Measurements from ENCODE around the gene IL1RAPL2. TPM values are rescaled to one million over a fixed set of nuclear protein-coding genes. Genes with fewer than 3 reads are reported as not detected.

IL1RAPL2 gene
- total RNA-seq, 1 donor from 2014 or later = not detected

DNA sequence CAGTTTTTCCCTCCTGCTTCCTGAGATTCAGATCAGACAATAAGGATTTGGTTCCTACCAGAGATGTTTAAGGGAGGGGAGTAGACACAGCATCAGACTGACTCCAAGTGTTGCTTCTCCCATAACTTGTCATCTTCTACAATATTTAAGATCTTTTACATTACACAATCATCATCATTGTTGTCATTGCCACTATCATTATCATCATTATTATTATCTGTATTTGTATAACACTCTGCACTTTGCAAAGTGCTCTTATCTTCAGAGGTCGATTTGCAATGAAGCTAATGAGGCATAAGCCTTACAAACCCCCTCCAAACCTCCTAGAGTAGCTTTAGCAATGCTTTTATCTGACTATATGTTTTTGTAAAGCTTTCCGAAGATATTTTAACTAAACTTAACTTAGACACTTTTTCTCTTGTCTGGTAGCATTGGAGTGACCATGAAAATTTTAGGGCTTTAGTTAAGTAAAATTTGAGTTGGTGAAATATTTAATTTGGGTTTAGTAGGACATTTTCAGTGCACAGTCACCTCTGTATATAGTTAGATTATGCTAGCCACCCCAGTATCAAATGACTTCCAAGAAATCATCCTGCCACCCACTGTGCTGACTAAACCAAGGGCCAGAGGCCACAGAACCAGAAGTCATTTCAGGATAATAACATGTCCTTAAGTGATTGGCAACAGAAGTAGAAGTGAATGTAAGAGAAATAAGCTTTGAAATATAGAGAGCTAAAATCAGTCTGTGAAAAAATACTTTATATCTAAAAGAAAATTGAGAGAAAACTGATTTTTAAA, 1132.2 kb downstream of the IL1RAPL2 start:
- no peak overlapping the region for H2AFZ ChIP-seq (replicated peaks)
- Mint-ChIP-seq H3K36me3 (no peaks in the 10 kb centered on the region), H3K4me1 (peaks cover 34% of the 10 kb centered on the region), H3K27ac (no peak overlapping the region), H3K4me3 (no peak overlapping the region), H3K9me3 (no peaks in the 10 kb centered on the region), H3K27me3 (ENCODE audit: insufficient read depth, low read depth) (peaks cover 2% of the 10 kb centered on the region)
- no peak overlapping the region for H3K9ac ChIP-seq
- H3K4me2 ChIP-seq = no peak overlapping the region
- no peaks in the 10 kb centered on the region for H3K9me3 ChIP-seq (ENCODE audit: low read depth)
- no peak for TF ChIP-seq EZH2 (IDR thresholded peaks at IDR 0.05)
- TF ChIP-seq EZH2phosphoT487 (IDR thresholded peaks at IDR 0.05) = no peak
- TF ChIP-seq, protein P1, sequence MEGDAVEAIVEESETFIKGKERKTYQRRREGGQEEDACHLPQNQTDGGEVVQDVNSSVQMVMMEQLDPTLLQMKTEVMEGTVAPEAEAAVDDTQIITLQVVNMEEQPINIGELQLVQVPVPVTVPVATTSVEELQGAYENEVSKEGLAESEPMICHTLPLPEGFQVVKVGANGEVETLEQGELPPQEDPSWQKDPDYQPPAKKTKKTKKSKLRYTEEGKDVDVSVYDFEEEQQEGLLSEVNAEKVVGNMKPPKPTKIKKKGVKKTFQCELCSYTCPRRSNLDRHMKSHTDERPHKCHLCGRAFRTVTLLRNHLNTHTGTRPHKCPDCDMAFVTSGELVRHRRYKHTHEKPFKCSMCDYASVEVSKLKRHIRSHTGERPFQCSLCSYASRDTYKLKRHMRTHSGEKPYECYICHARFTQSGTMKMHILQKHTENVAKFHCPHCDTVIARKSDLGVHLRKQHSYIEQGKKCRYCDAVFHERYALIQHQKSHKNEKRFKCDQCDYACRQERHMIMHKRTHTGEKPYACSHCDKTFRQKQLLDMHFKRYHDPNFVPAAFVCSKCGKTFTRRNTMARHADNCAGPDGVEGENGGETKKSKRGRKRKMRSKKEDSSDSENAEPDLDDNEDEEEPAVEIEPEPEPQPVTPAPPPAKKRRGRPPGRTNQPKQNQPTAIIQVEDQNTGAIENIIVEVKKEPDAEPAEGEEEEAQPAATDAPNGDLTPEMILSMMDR (IDR thresholded peaks at IDR 0.05) = no peak
- H3K4me1 ChIP-seq = no peaks in the 10 kb centered on the region
- no peaks in the 10 kb centered on the region for H3K27me3 ChIP-seq
- H4K20me1 ChIP-seq (ENCODE audit: low read depth) = no peaks in the 10 kb centered on the region
- H3K27ac ChIP-seq = no peak overlapping the region
- H3K36me3 ChIP-seq = no peaks in the 10 kb centered on the region
- DNase-seq (ENCODE audit: low spot score) = no peak
- no peaks in the 10 kb centered on the region for H3F3A ChIP-seq (ENCODE audit: low read depth)
- no peaks in the 10 kb centered on the region for H3K79me2 ChIP-seq (ENCODE audit: low read depth)
- H3K4me3 ChIP-seq = no peak overlapping the region

DNA sequence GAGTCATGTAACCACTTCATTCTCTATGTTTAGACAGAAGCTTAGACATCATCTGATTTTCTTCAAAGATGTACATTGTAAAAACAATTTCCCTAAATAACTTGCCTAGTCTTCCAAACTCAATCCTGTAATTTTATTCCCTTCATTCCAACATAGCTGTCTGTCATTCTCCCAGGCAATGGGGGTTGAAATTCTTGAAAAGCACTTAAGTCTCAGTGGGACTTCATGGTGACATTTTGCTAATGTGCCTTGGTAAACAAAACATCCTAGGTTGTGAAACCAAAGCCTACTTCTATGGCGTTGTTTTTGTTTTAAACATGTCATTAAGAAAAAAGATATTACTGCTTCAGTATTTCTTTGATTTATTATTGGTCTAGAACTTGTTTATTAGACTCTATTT, 1134.3 kb downstream of the IL1RAPL2 start:
- Mint-ChIP-seq H3K9me3 (no peaks in the 10 kb centered on the region), H3K4me3 (no peak overlapping the region), H3K27ac (no peak overlapping the region), H3K36me3 (no peaks in the 10 kb centered on the region), H3K4me1 (peaks cover 34% of the 10 kb centered on the region), H3K27me3 (ENCODE audit: insufficient read depth, low read depth) (peaks cover 2% of the 10 kb centered on the region)
- H3F3A ChIP-seq (ENCODE audit: low read depth) = no peaks in the 10 kb centered on the region
- H3K4me1 ChIP-seq = no peaks in the 10 kb centered on the region
- no peaks in the 10 kb centered on the region for H3K79me2 ChIP-seq (ENCODE audit: low read depth)
- no peak overlapping the region for H2AFZ ChIP-seq (replicated peaks)
- H3K9me3 ChIP-seq (ENCODE audit: low read depth) = no peaks in the 10 kb centered on the region
- no peaks in the 10 kb centered on the region for H4K20me1 ChIP-seq (ENCODE audit: low read depth)
- H3K4me2 ChIP-seq = no peak overlapping the region
- H3K27ac ChIP-seq = no peak overlapping the region
- TF ChIP-seq EZH2phosphoT487 (IDR thresholded peaks at IDR 0.05) (no peak), EZH2 (IDR thresholded peaks at IDR 0.05) (no peak)
- TF ChIP-seq, protein P1 (IDR thresholded peaks at IDR 0.05) = no peak
- H3K9ac ChIP-seq = no peak overlapping the region
- no peak for DNase-seq (ENCODE audit: low spot score)
- H3K4me3 ChIP-seq = no peak overlapping the region
- no peaks in the 10 kb centered on the region for H3K36me3 ChIP-seq
- no peaks in the 10 kb centered on the region for H3K27me3 ChIP-seq

DNA sequence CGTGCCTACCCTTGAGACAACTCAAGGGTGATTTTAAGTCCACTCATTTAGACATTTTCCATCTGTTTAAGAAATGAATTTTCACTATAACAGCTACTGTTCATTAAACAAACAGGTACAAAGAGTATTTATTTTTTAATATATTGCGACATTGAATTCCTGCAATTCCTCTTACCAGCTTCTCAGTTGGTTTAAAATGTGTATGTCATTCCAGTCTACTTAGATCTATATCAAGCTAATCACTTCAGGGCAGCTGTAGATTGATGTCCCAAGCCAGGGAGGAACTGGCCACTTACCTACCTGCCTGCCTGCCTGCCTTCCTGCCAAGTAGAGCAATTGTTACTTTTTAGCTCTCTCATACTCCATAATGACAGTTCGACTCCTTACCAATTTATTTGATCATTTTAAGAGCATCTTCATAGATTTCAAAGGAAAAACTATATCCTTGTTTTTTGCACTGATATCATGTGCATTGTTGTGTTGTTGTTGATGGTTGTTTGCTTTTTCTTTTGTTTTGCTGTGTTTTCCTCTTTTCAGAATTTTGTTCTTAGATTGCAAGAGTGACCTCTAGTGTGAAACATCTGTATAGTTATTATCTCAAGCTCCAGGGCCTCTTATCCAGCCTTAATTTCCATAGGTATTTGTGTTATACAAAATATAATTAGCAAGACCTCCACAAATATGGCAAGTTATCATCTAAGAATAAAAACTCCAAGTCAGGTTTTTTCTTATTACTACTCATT, 1135.5 kb downstream of the IL1RAPL2 start:
- DNase-seq (ENCODE audit: low spot score) = no peak
- H4K20me1 ChIP-seq (ENCODE audit: low read depth) = no peaks in the 10 kb centered on the region
- no peak overlapping the region for H3K27ac Mint-ChIP-seq
- H3K4me3 Mint-ChIP-seq = no peak overlapping the region
- H3F3A ChIP-seq (ENCODE audit: low read depth) = no peaks in the 10 kb centered on the region
- H3K36me3 Mint-ChIP-seq = no peaks in the 10 kb centered on the region
- H3K9ac ChIP-seq = no peak overlapping the region
- H3K9me3 Mint-ChIP-seq = no peaks in the 10 kb centered on the region
- peaks cover 31% of the 10 kb centered on the region for H3K4me1 Mint-ChIP-seq
- no peak overlapping the region for H2AFZ ChIP-seq (replicated peaks)
- H3K4me1 ChIP-seq = no peaks in the 10 kb centered on the region
- H3K4me2 ChIP-seq = no peak overlapping the region
- TF ChIP-seq, protein P1 (IDR thresholded peaks at IDR 0.05) = peak; percentile 53
- no peak for TF ChIP-seq EZH2 (IDR thresholded peaks at IDR 0.05)
- no peak for TF ChIP-seq EZH2phosphoT487 (IDR thresholded peaks at IDR 0.05)
- no peaks in the 10 kb centered on the region for H3K9me3 ChIP-seq (ENCODE audit: low read depth)
- no peak overlapping the region for H3K4me3 ChIP-seq
- no peaks in the 10 kb centered on the region for H3K79me2 ChIP-seq (ENCODE audit: low read depth)
- no peaks in the 10 kb centered on the region for H3K36me3 ChIP-seq
- H3K27me3 Mint-ChIP-seq (ENCODE audit: insufficient read depth, low read depth) = peaks cover 2% of the 10 kb centered on the region
- H3K27me3 ChIP-seq = no peaks in the 10 kb centered on the region
- H3K27ac ChIP-seq = no peak overlapping the region

Data from neural progenitor cell (in vitro differentiated cells).